Measurements from ENCODE around the gene LBX2.

LBX2 gene

DNA sequence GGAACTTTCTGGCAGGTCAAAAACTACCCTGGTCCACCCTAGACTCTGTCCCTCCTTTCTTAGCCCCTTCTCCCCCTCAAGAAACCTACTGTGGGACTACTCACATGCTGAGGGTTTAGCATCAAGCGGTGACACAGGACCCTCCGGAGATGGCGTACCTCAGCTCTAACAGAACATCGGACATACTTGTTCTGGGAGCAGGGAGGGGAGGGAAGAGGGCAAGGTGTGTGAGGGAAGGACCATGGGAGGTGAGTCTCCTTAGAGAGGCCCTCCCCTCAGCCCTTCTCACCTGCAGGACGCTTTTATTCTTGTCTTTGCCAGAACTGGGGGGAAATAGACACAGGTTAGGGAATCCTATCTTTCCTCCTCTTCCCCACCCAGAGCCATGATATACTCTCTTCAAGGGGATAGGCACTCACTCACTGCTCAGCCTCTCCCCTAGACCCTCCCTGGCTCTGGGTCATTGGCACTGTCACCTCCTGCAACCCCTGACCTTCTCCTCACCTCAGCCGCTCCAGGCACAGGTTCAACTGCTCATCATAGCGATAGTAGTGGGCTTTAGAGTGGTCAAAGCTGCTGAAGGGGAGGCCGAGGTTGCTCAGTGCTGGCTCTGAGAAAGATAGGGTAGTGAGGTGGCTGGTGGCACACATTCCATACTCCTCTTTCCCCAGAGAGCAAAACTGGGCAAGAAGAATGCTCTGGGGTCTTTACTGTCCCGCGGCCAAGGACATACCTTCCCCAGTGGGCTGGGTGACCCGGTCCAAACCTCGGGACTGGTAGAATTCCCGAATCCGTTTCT lies 6.2 kb upstream of the LBX2 start:
- no peak for DNase-seq (ENCODE audit: low read depth in 4 of 4, low spot score in 1 of 4)

GRCh38 chr2:74504591-74504990 lies 5.2 kb upstream of the LBX2 start:
- no peak for DNase-seq (ENCODE audit: low read depth in 4 of 4, low spot score in 1 of 4)

- DNase-seq (ENCODE audit: low read depth in 4 of 4, low spot score in 1 of 4) = no peak
Observed at GRCh38 chr2:74503506-74504475, 4.4 kb upstream of the LBX2 start.

- DNase-seq (ENCODE audit: low read depth in 4 of 4, low spot score in 1 of 4) = peak in 1 of 4 experiments; percentile 40
Observed at GRCh38 chr2:74502720-74503505, 3.5 kb upstream of the LBX2 start.

GRCh38 chr2:74502147-74502719 lies 2.8 kb upstream of the LBX2 start:
- DNase-seq (ENCODE audit: low read depth in 4 of 4, low spot score in 1 of 4) = no peak

- DNase-seq (ENCODE audit: low read depth in 4 of 4, low spot score in 1 of 4) = no peak
Observed at GRCh38 chr2:74501335-74502071, 2.1 kb upstream of the LBX2 start.

DNA sequence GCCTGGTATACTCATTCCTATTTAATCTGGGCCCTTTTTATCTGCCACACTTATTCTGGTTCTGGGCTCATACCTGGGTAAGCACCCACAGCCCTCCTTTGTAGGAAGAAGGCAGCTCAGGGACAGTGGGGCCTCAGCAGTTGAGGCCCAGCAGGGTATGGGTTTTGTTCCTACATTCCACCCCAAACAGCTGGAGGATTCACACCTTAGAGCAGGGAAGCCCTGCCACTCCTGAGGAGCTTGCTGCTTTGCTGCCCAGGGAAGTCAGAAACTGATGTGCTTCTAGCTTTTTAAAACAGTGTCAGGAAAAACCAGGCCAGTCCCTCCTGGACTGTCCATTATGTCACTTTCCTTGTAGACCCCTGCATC lies 1.2 kb upstream of the LBX2 start:
- no peak for DNase-seq (ENCODE audit: low read depth in 4 of 4, low spot score in 1 of 4)

GRCh38 chr2:74499940-74500577 lies 656 bp upstream of the LBX2 start:
- no peak for DNase-seq (ENCODE audit: low read depth in 4 of 4, low spot score in 1 of 4)

DNA sequence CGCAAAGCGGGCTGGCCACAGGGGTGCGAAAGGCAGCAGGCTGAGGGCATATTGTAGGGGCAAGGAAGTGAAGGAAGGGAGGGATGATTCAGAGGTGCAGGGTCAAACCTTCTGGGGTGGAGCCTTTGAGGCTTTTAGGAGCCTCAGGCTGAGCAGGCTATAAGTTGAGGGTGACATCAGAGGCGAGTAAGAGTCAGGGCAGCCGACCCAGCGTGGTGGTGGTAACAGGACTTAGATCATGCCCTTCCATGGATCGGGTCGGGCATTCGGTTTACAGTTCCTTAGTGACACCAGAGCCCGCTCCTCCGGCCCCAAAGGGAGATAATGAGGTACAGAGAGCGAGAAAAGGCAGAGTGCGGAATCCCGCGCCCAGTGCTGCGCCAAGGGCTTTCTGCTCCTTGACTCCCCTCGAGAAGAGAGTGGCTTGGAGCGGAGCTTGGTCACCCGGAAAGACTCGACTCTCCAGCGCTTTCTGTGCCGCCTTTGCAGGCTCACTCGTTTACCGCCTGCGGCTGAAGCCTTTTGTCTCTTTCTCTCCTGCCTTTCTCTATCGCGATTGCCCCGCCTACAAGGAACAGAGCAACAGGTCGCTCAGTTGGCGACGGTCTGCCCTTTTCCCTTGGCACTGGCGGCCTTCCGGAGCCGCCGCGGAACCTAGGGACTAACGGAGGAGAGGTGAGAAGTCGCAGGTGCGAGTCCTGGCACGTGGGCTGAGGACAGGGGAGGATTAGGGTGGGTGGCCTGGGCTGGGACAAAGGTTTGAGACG lies 720 bp downstream of the LBX2 start:
- peak in 1 of 4 experiments; percentile 19 for DNase-seq (ENCODE audit: low read depth in 4 of 4, low spot score in 1 of 4)

- DNase-seq (ENCODE audit: low read depth in 4 of 4, low spot score in 1 of 4) = no peak
Observed at GRCh38 chr2:74497777-74498499, 1.5 kb downstream of the LBX2 start.

DNA sequence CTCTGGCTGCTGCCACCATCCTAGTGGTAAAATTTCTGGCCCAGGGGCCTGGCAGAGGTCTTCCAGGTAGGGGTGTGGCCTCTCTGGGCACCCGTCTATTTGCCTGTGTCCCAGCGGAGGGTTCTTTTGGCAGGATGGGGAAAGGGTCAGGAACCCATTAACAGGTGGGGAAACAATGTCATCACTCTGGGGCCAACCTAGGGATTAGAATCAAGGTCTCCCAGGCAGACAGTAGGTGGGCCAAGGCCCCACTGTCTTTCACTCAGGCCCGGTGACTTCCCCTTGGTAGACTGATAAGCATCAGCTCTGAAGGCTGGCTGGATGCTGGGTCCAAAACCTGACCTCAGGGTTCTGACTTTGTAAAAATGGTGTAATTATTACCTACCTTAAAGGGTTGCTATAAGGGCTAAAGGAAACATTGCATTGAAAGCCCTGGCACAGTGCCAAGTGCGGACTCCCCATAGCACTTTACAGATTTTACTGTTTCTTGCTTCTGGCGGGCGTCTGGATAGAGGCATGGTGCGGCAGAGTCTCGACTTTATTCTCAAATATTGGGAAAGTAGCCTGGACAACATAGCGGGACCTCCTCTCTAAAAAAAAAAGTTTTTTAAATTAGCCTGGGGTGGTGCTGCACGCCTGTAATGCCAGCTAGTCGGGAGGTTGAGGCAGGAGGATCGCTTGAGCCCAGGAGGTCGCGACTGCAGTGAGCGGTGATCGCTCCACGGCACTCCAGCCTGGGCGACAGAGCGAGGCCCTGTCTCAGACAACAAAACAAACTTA lies 2.2 kb downstream of the LBX2 start:
- no peak for DNase-seq (ENCODE audit: low read depth in 4 of 4, low spot score in 1 of 4)

- no peak for DNase-seq (ENCODE audit: low read depth in 4 of 4, low spot score in 1 of 4)
Observed at GRCh38 chr2:74495440-74495839, 4.0 kb downstream of the LBX2 start.

DNA sequence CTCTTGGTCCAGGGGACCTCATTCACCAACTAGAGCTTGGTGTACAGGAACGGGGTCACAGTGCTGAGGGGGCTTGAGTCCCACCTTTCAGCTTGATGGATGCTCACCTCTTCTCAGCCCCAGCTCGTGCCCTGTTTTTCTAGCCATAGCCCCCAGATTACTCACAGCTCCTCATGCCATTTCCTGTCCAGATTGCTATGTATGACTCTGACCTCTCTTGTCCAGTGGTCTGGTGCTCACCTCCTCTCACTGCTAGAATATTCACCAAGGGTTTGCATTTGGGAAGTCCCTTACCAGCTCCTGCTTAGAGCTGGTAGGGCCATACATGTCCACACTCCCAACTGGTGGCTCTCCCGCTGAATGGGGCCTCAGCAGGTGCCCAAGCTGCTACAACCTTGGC lies 5.9 kb downstream of the LBX2 start:
- no peak for DNase-seq (ENCODE audit: low read depth in 4 of 4, low spot score in 1 of 4)

DNA sequence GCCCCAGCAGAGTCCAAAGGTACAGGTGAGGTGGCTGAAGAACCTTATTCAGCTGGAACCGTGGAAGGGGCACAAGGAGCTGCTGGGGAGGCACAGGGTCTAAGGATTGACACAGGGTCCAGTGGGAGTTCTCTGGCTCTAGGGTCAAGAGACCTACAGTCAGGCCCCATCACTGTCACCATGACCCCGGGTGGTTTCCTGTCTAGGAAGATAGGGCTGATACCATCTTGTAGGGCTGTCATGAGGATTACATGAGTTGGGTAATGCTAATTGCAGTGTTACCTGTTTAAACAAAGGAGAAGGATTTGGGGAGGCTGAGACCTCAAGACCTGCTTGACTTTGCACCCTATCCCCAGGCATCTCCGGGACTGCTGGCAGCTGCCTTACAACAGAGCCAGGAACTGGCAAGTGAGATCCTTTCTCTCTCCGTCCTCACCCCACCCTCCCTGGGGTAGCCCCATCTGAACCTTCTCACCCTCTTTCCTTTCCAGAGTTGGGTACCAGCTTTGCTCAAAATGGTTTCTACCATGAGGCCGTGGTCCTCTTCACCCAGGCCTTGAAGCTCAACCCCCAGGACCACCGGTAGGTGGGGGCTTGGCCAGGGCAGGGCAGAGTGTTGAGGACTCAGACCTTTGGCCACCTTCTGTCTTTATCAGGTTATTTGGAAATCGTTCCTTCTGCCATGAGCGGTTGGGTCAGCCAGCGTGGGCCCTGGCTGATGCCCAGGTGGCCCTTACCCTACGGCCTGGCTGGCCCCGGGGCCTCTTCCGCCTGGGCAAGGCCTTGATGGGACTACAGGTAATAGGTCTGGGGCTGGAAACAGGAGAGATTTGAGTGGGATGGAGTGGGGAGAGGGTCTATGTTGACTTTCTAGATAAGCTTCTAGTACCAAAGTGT lies 7.5 kb downstream of the LBX2 start:
- DNase-seq (ENCODE audit: low read depth in 4 of 4, low spot score in 1 of 4) = no peak

GRCh38 chr2:74489906-74490305 lies 9.5 kb downstream of the LBX2 start:
- no peak for DNase-seq (ENCODE audit: low read depth in 4 of 4, low spot score in 1 of 4)

GRCh38 chr2:74488643-74489481 lies 10.5 kb downstream of the LBX2 start:
- no peak for DNase-seq (ENCODE audit: low read depth in 4 of 4, low spot score in 1 of 4)

Measured in stimulated activated CD4-positive, alpha-beta T cell treated with anti-CD3 and anti-CD28 coated beads, Interleukin-1b, Interleukin-23, amount 100 ng/mL, for 24 hours (primary cell).